HG03439 (cell line): ENCODE measurements around the gene EGFL7.
"Not testable (repeated sequence)": the region's sequence is repeated elsewhere in the genome, so short reads cannot be mapped to it uniquely, and the experiment has no call there.

Source experiments
- ATAC-seq: cut with Tn5 transposase; IDR thresholded peaks from one replicate; pipeline ENCODE4 v1.9.1; 2021; ENCODE audit warnings: mild to moderate bottlenecking, moderate library complexity; ENCODE audit not compliant: unreplicated experiment

Gene EGFL7

DNA sequence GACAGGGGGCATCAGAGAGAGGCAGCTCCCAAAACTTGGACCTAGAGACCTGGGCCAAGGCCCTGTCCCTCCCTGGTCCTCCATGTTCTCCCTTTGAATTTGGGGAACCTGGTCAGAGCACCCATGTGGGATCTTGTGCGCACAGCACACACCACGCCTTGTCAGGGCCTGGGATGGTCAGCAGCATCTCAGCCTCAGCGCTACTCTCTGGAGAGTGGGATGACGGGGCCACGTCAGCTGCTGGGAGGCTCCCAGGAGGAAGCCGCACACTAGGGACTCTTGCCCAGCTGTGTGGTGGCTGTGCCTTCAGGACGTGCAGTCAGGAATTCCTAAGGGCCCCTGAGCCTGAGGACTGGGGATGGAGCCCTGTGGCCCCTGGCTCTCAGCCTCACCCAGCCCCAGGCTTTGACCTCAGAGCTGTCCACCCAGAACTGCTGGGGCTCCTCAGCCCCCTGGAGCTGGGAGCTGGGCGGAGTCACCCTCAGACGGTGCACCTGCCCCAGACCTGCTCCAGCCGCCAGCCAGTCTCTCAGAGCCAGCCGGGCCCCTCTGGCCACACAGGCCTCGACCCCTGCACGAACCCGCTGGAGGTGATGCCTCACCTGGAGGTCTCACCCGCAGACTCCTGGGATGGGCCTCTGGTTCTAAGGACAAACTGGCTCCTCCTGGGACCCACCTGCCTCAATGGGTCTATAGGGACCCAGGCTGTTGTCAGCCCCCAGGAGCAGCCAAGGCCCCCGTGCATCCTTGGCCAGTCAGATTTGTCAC lies 38.3 kb upstream of the EGFL7 start:
- no peak for ATAC-seq

- no peak for ATAC-seq
These were observed 37.3 kb upstream of the EGFL7 start for GRCh38 chr9:136625101-136626065.

GRCh38 chr9:136626066-136626725 lies 36.5 kb upstream of the EGFL7 start:
- no peak for ATAC-seq

DNA sequence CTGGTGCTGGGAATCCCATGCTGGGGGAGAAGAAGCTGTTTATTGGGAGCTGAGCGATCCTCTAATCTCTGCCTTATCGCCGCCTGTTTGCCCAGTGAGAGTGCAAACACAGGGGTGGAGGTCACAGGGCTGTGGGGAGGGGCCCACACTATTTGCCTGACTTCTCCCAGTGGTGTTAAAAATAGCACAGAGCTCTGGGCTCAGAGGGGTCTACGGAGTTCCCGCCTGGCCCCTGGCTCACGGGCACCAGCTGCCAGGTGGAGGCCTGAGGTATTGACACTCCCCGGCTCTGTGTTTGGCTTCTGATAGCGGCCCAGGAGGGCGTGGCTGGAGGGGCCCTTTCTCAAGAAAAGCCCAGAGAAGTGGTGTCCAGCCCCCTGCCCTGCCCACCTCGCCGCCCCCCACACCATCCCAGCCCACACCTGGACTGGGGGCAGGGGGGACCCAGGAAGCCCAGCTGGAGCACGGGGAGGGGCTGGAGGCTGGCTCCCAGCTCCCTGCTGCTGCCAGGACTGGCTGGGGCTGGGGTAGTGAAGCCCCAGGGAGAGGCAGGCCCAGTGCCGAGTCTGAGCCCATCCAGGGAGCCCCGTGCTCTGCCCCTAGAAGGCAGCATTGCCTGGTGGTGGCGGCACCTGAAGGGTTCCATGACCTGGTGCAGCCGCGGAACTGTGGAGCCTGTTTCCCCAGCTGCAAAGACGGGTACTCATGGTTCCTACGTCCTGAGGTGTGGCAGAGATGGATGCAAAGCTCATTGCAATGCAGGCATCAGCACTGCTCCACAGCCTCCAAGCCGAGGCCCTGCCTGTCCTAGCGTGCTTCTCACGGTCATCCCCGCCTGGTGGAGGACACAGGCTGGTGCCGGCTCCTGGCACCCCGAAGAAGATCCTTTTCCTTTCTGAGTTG lies 35.7 kb upstream of the EGFL7 start:
- no peak for ATAC-seq

DNA sequence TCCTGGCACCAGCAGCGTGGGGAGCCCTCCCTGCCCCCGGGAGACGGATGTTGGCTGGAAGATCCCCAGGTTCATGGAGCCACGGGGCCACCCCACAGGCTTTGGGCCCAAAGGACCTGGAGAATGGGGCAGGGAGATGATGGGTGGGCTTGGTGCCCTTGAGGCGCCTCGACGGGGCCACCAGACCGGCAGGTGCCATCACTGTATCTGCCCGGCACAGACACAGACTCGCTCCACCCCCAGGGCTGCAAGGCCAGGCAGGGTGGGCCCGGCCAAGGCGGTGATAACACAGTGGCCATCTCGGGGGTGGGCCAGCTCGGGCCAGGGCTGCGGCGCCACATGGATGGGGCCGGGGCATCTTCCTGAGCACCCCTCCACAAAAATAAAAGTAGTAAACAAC lies 35.0 kb upstream of the EGFL7 start:
- no peak for ATAC-seq

DNA sequence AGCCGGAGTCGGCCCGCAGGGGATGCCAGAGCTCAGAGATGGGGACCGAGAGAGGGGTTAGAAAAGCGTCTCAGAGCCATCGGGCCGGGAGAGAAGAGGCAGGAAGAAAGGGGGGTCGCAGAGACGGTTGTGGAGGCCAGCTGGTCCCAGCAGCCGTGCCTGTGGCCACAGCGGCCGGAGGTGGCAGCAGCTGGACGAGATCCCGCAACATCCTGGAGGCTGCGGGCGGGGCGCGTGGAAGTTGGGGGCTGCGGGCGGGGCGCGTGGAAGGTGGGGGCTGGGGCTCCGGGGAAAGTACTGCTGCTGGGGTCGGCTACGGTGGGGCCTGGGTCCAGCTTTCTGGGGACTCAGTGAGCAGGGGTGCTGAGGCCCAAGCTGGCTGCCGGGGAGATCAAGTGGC lies 34.4 kb upstream of the EGFL7 start:
- ATAC-seq: no peak

GRCh38 chr9:136629001-136629878 lies 33.5 kb upstream of the EGFL7 start:
- no peak for ATAC-seq

DNA sequence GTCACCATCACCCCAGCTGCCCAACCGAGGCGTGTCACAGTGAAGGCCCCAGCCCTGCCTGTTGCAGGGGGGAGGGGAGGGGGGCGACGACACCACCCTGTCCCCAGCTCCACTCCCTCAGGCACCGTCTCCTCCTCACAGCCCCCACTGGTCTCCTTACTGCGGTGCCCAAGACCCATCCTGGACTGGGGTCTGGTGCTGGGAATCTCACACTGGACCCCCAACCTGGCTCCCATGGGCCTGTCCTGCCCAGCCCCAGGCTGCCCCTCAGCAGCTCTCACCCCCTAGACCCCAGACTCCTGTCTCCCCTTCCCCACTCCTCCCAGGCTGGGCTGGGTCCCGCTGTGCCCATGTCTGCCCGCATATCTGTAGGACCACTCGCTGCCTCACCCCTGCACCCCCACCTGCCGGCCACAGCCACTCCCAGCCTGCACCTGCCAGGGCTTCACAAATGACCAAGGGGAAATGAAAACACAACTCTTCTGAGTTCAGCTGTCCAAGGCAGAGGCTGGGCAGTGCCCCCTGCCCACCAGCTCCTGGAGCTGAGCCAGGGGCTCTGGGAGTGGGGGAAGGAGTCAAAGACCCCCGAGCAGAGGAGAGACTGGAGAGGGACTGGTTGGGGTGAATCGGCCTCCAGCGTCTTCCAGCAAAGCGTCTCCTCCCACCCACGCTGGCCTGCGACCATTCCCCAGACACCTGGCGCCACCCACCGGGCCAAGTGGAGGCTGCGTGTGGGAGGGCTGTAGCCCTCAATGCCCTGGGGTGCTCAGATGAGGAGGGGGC lies 32.6 kb upstream of the EGFL7 start:
- no peak for ATAC-seq

GRCh38 chr9:136630662-136630992 lies 32.1 kb upstream of the EGFL7 start:
- no peak for ATAC-seq

- no peak for ATAC-seq
These were observed 31.4 kb upstream of the EGFL7 start for GRCh38 chr9:136631038-136632000.

DNA sequence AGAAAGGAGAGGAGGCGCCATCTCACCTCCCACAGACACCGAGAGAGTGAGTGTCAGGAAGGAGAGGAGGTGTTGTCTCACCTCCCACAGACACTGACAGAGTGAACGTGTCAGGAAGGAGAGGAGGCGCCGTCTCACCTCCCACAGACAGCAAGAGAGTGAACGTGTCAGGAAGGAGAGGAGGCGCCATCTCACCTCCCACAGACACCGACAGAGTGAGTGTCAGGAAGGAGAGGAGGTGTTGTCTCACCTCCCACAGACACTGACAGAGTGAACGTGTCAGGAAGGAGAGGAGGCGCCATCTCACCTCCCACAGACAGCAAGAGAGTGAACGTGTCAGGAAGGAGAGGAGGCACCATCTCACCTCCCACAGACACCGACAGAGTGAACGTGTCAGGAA lies 30.6 kb upstream of the EGFL7 start:
- ATAC-seq: not testable (repeated sequence)

DNA sequence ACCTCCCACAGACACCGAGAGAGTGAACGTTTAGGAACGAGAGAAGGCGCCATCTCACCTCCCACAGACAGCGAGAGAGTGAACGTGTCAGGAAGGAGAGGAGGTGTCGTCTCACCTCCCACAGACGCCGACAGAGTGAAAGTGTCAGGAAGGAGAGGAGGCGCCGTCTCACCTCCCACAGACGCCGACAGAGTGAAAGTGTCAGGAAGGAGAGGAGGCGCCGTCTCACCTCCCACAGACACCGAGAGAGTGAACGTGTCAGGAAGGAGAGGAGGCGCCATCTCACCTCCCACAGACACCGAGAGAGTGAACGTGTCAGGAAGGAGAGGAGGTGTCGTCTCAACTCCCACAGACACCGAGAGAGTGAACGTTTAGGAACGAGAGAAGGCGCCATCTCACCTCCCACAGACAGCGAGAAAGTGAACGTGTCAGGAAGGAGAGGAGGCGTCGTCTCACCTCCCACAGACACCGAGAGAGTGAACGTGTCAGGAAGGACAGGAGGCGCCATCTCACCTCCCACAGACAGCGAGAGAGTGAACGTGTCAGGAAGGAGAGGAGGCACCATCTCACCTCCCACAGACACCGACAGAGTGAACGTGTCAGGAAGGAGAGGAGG lies 30.1 kb upstream of the EGFL7 start:
- ATAC-seq: not testable (repeated sequence)

DNA sequence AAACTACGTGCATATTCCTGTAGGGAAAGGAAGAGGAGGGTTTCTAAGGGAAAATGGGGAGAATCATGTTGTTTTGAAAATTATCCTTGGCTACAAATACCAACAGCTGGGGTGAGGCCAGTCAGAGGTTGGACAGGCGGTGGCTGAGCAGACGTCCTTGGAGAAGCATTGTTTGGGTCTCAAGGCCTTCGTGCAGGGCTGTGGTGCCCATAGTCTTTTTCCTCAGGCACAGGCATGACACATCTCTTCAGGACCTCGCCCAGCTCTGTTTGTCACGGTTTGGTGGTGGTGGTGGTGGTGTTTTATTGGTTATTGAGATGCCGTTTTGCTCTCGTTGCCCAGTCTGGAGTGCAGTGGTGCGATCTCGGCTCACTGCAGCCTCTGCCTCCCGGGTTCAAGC lies 27.8 kb upstream of the EGFL7 start:
- no peak for ATAC-seq

DNA sequence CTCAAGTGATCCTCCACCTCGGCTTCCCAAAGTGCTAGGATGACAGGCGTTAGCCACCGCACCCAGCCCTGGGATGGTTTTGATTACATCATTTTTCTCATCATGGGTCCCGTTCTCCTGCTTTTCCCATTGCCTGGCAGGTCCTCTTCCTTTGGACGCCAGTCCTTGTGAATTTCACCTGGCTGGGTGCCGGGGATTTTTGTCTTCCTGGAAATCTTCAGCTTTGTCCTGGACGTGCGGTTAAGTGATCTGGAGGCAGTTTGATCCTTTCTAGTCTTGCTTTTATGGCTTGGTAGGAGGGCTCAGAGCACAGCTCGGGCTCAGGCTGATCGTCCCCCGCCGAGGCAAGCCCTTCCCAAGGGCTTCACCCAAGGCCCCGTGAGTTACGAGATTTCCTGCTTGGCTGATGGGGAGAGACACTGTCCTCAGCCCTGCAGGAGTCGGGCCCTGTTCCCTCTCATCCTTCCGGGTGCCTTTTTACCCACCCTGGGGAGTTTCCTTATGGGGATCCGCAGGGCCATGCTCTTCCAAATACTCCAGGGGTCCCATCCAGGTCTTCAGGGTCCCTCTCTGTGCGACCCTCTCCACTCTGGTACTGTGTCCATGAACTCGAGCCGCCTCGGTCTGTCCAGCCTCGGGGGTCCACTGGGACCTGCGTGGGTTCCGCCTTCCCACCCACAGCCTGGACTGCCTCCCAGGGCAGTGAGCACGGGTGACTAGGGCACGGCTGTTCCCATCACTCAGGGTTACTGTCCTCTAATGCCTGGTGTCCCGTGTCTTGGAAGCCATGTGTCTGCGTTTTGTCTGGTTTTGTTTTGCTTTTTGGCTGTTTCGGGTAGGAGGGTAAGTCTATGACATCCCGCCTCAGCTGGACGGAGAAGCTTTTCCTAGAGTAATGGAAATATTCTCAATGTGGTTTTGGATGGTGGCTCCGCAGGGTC lies 22.3 kb upstream of the EGFL7 start:
- no peak for ATAC-seq

DNA sequence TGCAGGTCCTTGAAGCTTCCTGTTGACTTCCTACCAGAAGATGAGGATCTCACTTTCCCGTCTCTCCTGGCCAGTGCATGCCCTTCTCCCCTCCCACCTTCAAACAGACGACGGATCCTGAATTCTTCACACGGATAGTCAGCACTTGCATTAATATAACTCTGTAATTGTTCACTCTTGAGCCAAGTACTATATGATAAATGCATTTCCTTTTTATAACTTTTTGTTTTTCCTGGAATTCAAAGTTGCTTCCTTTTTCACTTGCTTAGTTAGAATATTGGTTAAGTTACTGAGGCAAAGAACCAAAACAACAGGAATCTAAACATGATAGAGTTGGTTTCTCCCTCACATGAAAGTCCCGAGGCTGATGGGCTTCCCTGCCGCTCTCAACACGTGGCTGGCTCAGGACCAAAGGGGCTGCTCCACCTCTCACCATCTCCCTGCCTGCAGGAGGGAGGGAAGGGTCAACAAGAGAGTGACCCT lies 20.2 kb upstream of the EGFL7 start:
- ATAC-seq: no peak
